Upper lobe of right lung (tissue), 1 donor: ENCODE results near the gene DENND2C. TPM values are rescaled to one million over a fixed set of nuclear protein-coding genes. Genes with fewer than 3 reads are reported as not detected.

Experiments used
- ATAC-seq: fragments of 200-7000 bp; cut with Tn5 transposase; one replicate; pipeline ENCODE4 v1.9.1; 2020; ENCODE audit warnings: mild to moderate bottlenecking, moderate library complexity
- DNase-seq: peaks from one replicate; pipeline ENCODE4 v3.0.0-alpha.2; 2020
- H3K27ac ChIP-seq: fragments of 200-600 bp; one replicate; pipeline ENCODE4 v1.8.0; 2022
- H3K27me3 ChIP-seq: fragments of 200-600 bp; one replicate; pipeline ENCODE4 v1.8.0; 2022; ENCODE audit warnings: mild to moderate bottlenecking
- H3K36me3 ChIP-seq: fragments of 200-600 bp; one replicate; pipeline ENCODE4 v1.8.0; 2022
- H3K4me1 ChIP-seq: fragments of 200-600 bp; one replicate; pipeline ENCODE4 v1.8.0; 2022
- H3K4me3 ChIP-seq: fragments of 200-600 bp; one replicate; pipeline ENCODE4 v1.8.0; 2022; ENCODE audit warnings: mild to moderate bottlenecking
- H3K9me3 ChIP-seq: fragments of 200-600 bp; one replicate; pipeline ENCODE4 v1.8.0; 2022
- CTCF ChIP-seq: fragments of 200-600 bp; IDR thresholded peaks from one replicate; pipeline ENCODE4 v1.8.0; 2022; ENCODE audit warnings: antibody characterized with exemption
- intact Hi-C: fragments of 100-400 bp; cut with DNase I; formaldehyde crosslinking; loops from one replicate; pipeline ENCODE4 v1.11.0; 2022
- total RNA-seq: library from RNA; stranded (reverse); fragmentation: NEBNext Ultra II Directional; extraction: Animal tissue kit (Norgen Biotek cat#: 25700); gene quantifications from one replicate; pipeline ENCODE4 v1.2.1, GENCODE V29; 2021
- donor health status: DM: no; HTN: yes; CAD: no; lungs with severe emphysema.

The DENND2C gene
- total RNA-seq, 1 donor from 2014 or later, result 2.3 TPM

- Histone ChIP-seq H3K36me3 (no peaks in the 10 kb centered on the region), H3K27ac (no peak overlapping the region), H3K9me3 (no peaks in the 10 kb centered on the region), H3K4me3 (no peak overlapping the region), H3K4me1 (peaks cover 8% of the 10 kb centered on the region), H3K27me3 (no peaks in the 10 kb centered on the region)
- ATAC-seq (no peak), DNase-seq (no peak)
- intact Hi-C loops, result no loop called here
- no peak for TF ChIP-seq CTCF
These were observed 2.9 kb downstream of the DENND2C start for GRCh38 chr1:114666954-114667353.

- Histone ChIP-seq H3K9me3 (no peaks in the 10 kb centered on the region), H3K4me3 (no peak overlapping the region), H3K36me3 (no peaks in the 10 kb centered on the region), H3K4me1 (no peaks in the 10 kb centered on the region), H3K27ac (no peak overlapping the region), H3K27me3 (no peaks in the 10 kb centered on the region)
- TF ChIP-seq CTCF, result no peak
- DNase-seq (no peak), ATAC-seq (no peak)
- intact Hi-C loops, result no loop called here
These were observed 9.6 kb downstream of the DENND2C start for GRCh38 chr1:114660238-114660637.

GRCh38 chr1:114651893-114652292 is 18.0 kb downstream of the DENND2C start:
- no peak overlapping the region for H3K4me3 ChIP-seq
- H3K9me3 ChIP-seq, result no peaks in the 10 kb centered on the region
- no peak for TF ChIP-seq CTCF
- no peaks in the 10 kb centered on the region for H3K27me3 ChIP-seq
- no peak overlapping the region for H3K27ac ChIP-seq
- no peaks in the 10 kb centered on the region for H3K4me1 ChIP-seq
- ATAC-seq, result no peak
- DNase-seq, result no peak
- no peaks in the 10 kb centered on the region for H3K36me3 ChIP-seq
- intact Hi-C loops, result no loop called here

- Histone ChIP-seq H3K36me3 (no peaks in the 10 kb centered on the region), H3K4me1 (no peaks in the 10 kb centered on the region), H3K27me3 (no peaks in the 10 kb centered on the region), H3K27ac (no peak overlapping the region), H3K9me3 (no peaks in the 10 kb centered on the region), H3K4me3 (no peak overlapping the region)
- no peak for DNase-seq
- no peak for TF ChIP-seq CTCF
- intact Hi-C loops, result no loop called here
- ATAC-seq, result no peak
These were observed 21.3 kb downstream of the DENND2C start for GRCh38 chr1:114648503-114648902.

- no peaks in the 10 kb centered on the region for H3K9me3 ChIP-seq
- TF ChIP-seq CTCF, result no peak
- ATAC-seq (no peak), DNase-seq (no peak)
- H3K36me3 ChIP-seq, result no peaks in the 10 kb centered on the region
- H3K4me3 ChIP-seq, result no peak overlapping the region
- H3K27ac ChIP-seq, result no peak overlapping the region
- no peaks in the 10 kb centered on the region for H3K4me1 ChIP-seq
- H3K27me3 ChIP-seq, result no peaks in the 10 kb centered on the region
- intact Hi-C loops, result no loop called here
These were observed 28.5 kb downstream of the DENND2C start for GRCh38 chr1:114641377-114641776.

GRCh38 chr1:114638910-114639309 is 30.9 kb downstream of the DENND2C start:
- no peaks in the 10 kb centered on the region for H3K36me3 ChIP-seq
- DNase-seq, result no peak
- no peak overlapping the region for H3K27ac ChIP-seq
- H3K4me3 ChIP-seq, result no peak overlapping the region
- TF ChIP-seq CTCF, result no peak
- intact Hi-C loops, result no loop called here
- no peaks in the 10 kb centered on the region for H3K4me1 ChIP-seq
- ATAC-seq, result no peak
- no peaks in the 10 kb centered on the region for H3K9me3 ChIP-seq
- no peaks in the 10 kb centered on the region for H3K27me3 ChIP-seq
